Fibroblast of lung (primary cell): ENCODE measurements around the gene SH3D19.

ENCODE experiments used
- EZH2 ChIP-seq: IDR thresholded peaks from 2 replicates; pipeline ENCODE4 v1.5.1; 2012; ENCODE audit warnings: low read length, control low read depth, mild to moderate bottlenecking; ENCODE audit errors: missing control alignments
- TF ChIP-seq, protein P1 (sequence below), 2 donors: IDR thresholded peaks in 1 of 2; conservative IDR thresholded peaks in 1 of 2; 1 replicate in 1 of 2; 2 replicates in 1 of 2; pipeline ENCODE4 v1.5.1; 2011 to 2012; ENCODE audit warnings: low read length in 2 of 2, control low read depth in 1 of 2, inconsistent platforms in 1 of 2, low read depth in 1 of 2, mild to moderate bottlenecking in 1 of 2

DNA sequence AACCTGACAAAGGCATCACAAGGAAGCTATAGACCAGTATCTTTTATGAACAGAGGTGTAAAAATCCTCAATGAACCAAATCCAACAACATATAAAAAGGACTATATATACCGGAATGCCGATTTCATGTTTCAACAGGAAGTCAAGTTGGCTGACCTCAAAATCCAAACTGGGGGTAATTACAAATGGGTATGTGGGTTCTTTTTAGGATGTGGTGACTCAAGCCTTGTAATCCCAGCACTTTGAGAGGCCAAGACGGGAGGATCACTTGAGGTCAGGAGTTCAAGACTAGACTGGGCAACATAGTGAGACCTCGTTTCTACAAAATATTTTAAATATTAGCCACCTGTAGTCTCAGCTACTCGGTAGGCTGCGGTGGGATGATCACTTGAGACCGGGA is 38.0 kb downstream of the SH3D19 start:
- TF ChIP-seq, protein P1, sequence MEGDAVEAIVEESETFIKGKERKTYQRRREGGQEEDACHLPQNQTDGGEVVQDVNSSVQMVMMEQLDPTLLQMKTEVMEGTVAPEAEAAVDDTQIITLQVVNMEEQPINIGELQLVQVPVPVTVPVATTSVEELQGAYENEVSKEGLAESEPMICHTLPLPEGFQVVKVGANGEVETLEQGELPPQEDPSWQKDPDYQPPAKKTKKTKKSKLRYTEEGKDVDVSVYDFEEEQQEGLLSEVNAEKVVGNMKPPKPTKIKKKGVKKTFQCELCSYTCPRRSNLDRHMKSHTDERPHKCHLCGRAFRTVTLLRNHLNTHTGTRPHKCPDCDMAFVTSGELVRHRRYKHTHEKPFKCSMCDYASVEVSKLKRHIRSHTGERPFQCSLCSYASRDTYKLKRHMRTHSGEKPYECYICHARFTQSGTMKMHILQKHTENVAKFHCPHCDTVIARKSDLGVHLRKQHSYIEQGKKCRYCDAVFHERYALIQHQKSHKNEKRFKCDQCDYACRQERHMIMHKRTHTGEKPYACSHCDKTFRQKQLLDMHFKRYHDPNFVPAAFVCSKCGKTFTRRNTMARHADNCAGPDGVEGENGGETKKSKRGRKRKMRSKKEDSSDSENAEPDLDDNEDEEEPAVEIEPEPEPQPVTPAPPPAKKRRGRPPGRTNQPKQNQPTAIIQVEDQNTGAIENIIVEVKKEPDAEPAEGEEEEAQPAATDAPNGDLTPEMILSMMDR (conservative IDR thresholded peaks at IDR 0.05 in 1 of 2, IDR thresholded peaks at IDR 0.05 in 1 of 2; ENCODE audit: low read depth in 1 of 2, low read length in 2 of 2): no peak
- no peak for TF ChIP-seq EZH2
